ENCODE data around the gene TMC6.

- TF ChIP-seq CTCF (IDR thresholded peaks at IDR 0.05) (peak; percentile 72 to 86 (median 80)), POLR2A (IDR thresholded peaks at IDR 0.05) (no peak), POLR2AphosphoS5 (IDR thresholded peaks at IDR 0.05) (peak; percentile 63 to 68 (median 63))
Observed at GRCh38 chr17:78174346-78174869, 45.9 kb upstream of the TMC6 start.

Data from breast epithelium (tissue), 3 donors.